Memory B cell (primary cell): ENCODE data around the gene USF3.
"Not testable (repeated sequence)": the region's sequence is repeated elsewhere in the genome, so short reads cannot be mapped to it uniquely, and the experiment has no call there.

Source experiments
- ATAC-seq: fragments of 150-1000 bp; cut with Tn5 transposase; 2 replicates; pipeline ENCODE4 v1.10.0; 2021; ENCODE audit warnings: low read depth, mild to moderate bottlenecking, moderate library complexity
- DNase-seq, 2 donors: peaks; one replicate each; pipeline ENCODE4 v3.0.0; 2022; ENCODE audit warnings: low spot score in 2 of 2
- H3K27ac Mint-ChIP-seq: one replicate; pipeline ENCODE4 v1.8.0; 2022; ENCODE audit warnings: mild to moderate bottlenecking, moderate library complexity, mixed read lengths
- H3K27me3 Mint-ChIP-seq: one replicate; pipeline ENCODE4 v1.8.0; 2022; ENCODE audit warnings: mixed read lengths
- H3K36me3 Mint-ChIP-seq: one replicate; pipeline ENCODE4 v1.8.0; 2022; ENCODE audit warnings: mild to moderate bottlenecking, mixed read lengths
- H3K4me1 Mint-ChIP-seq: one replicate; pipeline ENCODE4 v1.8.0; 2022; ENCODE audit warnings: mixed read lengths
- H3K4me3 Mint-ChIP-seq: one replicate; pipeline ENCODE4 v1.8.0; 2022; ENCODE audit warnings: mild to moderate bottlenecking, moderate library complexity, mixed read lengths
- H3K9me3 Mint-ChIP-seq: one replicate; pipeline ENCODE4 v1.8.0; 2022; ENCODE audit warnings: mixed read lengths

Gene USF3

DNA sequence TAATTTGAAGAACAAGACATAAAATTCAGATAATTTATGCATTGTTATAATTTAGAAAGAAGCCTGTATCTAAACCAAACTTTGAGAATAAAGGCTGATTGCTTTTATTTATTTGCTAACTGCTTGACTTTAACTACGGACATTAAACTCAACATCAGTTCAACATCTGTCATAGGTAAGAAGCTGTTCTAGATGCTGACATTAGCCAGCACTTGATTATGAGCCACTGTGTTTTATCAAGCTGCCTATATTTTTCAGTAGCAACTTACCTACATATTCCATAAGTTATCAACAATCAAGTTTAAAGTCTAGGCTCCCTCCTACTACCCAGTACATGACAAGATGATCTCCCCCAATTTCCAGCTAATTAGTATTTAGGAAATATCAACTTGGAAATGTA, 42.1 kb downstream of the USF3 start:
- DNase-seq (no peak), ATAC-seq (no peak)
- Mint-ChIP-seq H3K4me1 (peaks cover 37% of the 10 kb centered on the region), H3K36me3 (peaks cover 21% of the 10 kb centered on the region), H3K4me3 (no peak overlapping the region), H3K27ac (no peak overlapping the region), H3K27me3 (no peaks in the 10 kb centered on the region), H3K9me3 (peaks cover 2% of the 10 kb centered on the region)

DNA sequence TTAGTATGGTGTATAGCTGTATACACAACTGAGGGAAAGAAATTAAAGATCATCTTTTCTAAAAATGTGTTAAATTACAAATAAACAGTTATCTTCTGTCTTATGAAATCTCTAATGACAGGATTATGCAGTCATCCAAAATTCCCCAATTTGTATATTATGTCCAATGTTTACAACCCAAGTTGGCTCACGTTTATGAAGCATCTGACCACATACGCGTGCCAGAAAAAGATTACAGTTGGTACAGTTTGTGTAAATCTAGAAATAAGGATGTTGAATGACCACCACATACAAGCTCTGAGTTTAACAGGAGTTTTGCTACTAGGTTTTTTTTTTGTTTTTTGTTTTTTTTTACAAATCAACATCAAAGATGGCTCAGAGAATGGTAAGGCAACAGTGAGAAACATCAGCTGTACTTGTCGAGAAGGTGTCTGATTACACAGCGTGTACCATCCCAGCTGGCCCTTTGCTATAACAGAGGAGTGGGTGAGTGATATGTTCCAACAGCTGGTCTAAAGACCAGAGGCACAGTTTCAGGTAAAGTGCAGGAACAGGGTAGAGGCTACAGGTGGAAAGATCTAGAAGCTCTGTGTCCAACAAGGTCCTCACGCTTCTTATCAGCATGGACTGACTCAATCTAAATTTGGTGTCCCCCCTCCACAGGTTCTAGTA, 47.1 kb downstream of the USF3 start:
- Mint-ChIP-seq H3K9me3 (peaks cover 3% of the 10 kb centered on the region), H3K27me3 (no peaks in the 10 kb centered on the region), H3K27ac (no peak overlapping the region), H3K4me1 (peaks cover 4% of the 10 kb centered on the region), H3K36me3 (peaks cover 11% of the 10 kb centered on the region), H3K4me3 (no peak overlapping the region)
- ATAC-seq (no peak), DNase-seq (no peak)

DNA sequence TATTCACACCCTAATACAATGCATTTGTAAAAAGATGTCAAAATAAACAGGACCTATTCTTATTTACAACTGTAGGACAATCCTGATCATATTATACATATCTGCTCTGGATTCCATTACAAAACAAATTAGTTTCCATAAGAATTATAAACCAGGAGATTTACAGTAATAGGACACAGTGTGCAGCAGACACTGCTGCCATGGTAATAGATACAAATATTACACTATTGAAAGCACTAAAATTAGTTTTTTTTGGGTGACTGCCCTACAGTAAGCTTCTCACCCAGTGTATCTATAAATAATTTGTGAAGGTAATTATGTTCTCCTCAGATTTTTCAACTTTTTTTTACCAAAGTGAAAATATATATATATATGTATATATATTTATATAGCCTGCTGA, 47.9 kb downstream of the USF3 start:
- ATAC-seq (no peak), DNase-seq (no peak)
- no peaks in the 10 kb centered on the region for H3K27me3 Mint-ChIP-seq
- peaks cover 15% of the 10 kb centered on the region for H3K36me3 Mint-ChIP-seq
- H3K4me1 Mint-ChIP-seq = peaks cover 4% of the 10 kb centered on the region
- H3K27ac Mint-ChIP-seq = no peak overlapping the region
- peaks cover 6% of the 10 kb centered on the region for H3K9me3 Mint-ChIP-seq
- no peak overlapping the region for H3K4me3 Mint-ChIP-seq

DNA sequence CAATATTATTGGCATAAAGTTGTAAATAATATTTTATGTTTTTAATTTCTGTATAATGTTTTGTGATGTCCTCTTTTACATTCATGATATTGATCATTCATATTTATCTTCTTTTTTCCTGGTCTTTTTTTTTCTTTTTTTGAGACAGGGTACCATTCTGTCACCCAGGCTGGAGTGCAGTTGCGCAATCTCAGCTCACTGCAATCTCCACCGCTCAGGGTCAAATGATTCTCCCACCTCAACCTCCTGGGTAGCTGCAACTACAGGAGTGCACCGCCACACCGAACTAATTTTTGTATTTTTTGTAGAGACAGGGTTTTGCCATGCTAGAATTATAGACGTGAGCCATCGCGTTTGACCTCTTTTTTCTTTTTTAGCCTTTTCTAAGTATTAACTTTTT, 52.9 kb downstream of the USF3 start:
- Mint-ChIP-seq H3K27ac (no peak overlapping the region), H3K4me3 (no peak overlapping the region), H3K36me3 (peaks cover 15% of the 10 kb centered on the region), H3K27me3 (no peaks in the 10 kb centered on the region), H3K9me3 (peaks cover 6% of the 10 kb centered on the region), H3K4me1 (no peaks in the 10 kb centered on the region)
- DNase-seq = no peak
- no peak for ATAC-seq

DNA sequence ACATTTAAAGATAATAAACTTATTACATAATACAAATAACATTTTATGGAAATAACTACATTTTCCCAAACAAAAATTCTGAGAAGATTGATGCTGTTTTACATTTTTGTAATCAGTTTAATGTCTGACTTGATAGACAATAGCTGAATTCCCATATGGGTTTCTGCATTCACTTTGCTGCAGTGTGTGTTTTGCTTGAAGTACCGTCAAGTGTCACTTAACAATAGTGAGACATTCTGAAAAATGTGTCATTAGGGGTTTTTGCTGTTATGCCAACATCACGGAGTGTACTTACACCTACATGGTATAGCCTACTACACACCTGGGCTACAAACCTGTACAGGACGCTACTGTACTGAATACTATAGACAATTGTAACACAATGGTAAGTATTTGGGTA, 57.5 kb downstream of the USF3 start:
- Mint-ChIP-seq H3K27ac (no peak overlapping the region), H3K27me3 (no peaks in the 10 kb centered on the region), H3K4me1 (no peaks in the 10 kb centered on the region), H3K4me3 (no peak overlapping the region), H3K9me3 (no peaks in the 10 kb centered on the region), H3K36me3 (peaks cover under 1% of the 10 kb centered on the region)
- ATAC-seq (no peak), DNase-seq (no peak)

DNA sequence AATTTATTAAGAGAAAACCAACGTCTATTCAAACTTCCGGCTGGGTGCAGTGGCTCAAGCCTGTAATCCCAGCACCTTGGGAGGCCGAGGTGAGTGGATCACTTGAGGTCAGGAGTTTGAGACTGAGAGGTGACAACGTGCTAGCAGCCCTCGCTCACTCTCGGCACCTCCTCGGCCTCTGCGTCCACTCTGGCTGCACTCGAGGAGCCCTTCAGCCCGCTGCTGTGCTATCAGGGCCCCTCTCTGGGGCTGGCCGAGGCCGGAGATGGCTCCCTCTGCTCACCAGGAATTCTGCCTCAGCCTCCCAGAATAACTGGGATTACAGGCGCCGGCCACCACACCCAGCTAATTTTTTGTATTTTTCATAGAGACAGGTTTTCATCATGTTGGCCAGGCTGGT, 58.7 kb downstream of the USF3 start:
- Mint-ChIP-seq H3K27me3 (no peaks in the 10 kb centered on the region), H3K4me1 (no peaks in the 10 kb centered on the region), H3K9me3 (no peaks in the 10 kb centered on the region), H3K36me3 (no peaks in the 10 kb centered on the region), H3K27ac (no peak overlapping the region), H3K4me3 (no peak overlapping the region)
- no peak for DNase-seq
- no peak for ATAC-seq

DNA sequence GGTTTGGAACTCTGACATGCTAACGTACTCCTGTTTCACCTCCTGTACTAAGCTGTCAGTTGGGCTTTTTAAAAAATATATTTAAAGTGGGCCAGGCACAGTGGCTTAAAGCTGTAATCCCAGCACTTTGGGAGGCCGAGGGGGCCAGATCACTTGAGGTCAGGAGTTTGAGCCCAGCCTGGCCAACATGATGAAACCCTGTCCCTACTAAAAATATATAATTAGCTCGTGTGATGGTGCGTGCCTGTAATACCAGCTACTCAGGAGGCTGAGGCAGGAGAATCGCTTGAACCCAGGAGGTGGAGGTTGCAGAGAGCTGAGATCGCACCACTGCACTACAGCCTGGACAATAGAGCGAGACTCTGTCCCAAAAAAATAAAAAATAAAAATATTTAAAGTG, 60.4 kb downstream of the USF3 start:
- not testable (repeated sequence) for H3K4me3 Mint-ChIP-seq, ATAC-seq, H3K27ac Mint-ChIP-seq, H3K27me3 Mint-ChIP-seq, H3K9me3 Mint-ChIP-seq, DNase-seq, H3K36me3 Mint-ChIP-seq, H3K4me1 Mint-ChIP-seq

DNA sequence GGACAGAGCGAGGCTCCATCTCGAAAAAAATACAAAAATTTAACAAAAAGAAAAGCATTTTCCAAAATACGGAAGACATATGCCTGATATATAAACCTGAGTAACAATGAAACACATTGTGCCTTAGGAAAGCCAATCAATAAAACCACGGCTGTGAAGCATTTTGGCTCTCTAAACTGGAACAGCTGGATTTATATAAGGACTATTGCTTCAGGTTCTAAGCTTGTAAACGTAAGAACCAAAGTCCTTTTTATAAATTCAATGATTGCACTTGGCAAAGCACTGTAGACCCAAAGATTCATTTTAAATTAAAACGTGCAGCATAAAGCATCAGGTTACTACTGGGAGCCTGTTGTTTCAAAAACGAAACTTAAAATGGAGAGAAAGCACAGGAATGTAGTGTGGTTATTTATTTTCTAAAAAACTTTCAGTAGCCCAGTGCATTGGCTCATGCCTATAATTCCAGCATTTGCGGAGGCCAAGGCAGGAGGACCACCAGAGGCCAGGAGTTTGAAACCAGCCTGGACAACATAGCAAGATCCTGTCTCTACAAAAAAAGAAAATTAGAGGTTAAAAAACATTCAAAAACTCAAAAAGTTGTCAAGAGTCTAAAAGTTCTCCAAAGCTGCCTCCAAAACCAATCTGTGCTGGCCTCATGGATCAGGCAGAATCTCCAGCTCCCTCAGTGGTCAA, 61.5 kb downstream of the USF3 start:
- Mint-ChIP-seq H3K27me3 (no peaks in the 10 kb centered on the region), H3K4me1 (peaks cover 5% of the 10 kb centered on the region), H3K9me3 (no peaks in the 10 kb centered on the region), H3K4me3 (no peak overlapping the region), H3K36me3 (peaks cover 4% of the 10 kb centered on the region), H3K27ac (no peak overlapping the region)
- ATAC-seq (no peak), DNase-seq (no peak)

DNA sequence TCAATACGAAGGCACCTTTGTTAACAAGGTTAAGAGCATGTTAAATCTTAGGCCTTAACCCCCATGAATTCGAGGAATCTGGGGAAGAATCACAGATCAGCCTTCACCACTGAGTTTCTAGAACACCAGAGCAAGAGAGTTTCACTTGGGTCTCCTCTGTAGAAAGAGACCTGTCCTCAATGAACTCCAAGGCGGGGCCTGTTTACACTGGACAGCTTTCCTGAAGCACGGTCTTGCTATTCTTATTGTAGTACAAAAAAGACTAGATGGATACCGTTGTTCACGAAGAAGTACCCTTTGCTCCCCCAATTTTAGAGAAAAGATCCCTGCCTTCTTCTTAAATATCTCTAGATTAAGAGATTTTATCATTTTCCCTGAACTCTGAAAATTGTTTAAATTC, 64.9 kb downstream of the USF3 start:
- ATAC-seq (no peak), DNase-seq (no peak)
- Mint-ChIP-seq H3K27me3 (no peaks in the 10 kb centered on the region), H3K4me3 (no peak overlapping the region), H3K27ac (peak overlapping the region; percentile 90), H3K4me1 (peaks cover 15% of the 10 kb centered on the region), H3K36me3 (peaks cover 14% of the 10 kb centered on the region), H3K9me3 (no peaks in the 10 kb centered on the region)

DNA sequence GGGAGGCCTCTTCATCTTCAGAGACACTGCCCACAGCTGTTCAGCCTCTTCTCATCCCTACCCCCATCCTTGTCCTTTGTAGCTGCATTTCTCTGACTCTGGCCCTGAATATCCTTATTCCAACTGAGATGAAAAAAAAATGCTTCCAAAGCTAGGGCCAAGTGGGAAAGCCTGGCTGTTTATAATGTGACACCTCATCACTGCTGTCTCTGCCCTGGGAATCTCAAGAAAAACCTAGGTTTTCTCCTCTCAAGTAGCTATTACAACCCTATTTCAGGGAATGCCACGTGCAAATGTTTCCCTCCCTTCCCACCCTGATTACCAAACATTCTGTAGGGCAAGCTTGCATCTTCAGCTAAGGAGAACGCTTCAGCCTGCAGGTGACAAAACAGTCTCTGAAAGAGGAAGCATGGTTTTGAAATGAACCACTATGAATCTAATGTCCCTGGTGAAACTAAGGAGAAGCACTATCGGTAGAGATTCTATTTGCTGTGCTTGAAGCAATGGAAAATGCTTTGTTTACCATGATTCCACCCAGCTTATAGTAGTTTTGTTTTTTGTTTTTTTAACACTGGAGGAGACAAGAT, 65.4 kb downstream of the USF3 start:
- Mint-ChIP-seq H3K27ac (peak overlapping the region; percentile 90), H3K4me1 (peaks cover 21% of the 10 kb centered on the region), H3K9me3 (no peaks in the 10 kb centered on the region), H3K36me3 (peaks cover 15% of the 10 kb centered on the region), H3K27me3 (no peaks in the 10 kb centered on the region), H3K4me3 (peak overlapping the region; percentile 60)
- DNase-seq = no peak
- peak; percentile 40 for ATAC-seq

DNA sequence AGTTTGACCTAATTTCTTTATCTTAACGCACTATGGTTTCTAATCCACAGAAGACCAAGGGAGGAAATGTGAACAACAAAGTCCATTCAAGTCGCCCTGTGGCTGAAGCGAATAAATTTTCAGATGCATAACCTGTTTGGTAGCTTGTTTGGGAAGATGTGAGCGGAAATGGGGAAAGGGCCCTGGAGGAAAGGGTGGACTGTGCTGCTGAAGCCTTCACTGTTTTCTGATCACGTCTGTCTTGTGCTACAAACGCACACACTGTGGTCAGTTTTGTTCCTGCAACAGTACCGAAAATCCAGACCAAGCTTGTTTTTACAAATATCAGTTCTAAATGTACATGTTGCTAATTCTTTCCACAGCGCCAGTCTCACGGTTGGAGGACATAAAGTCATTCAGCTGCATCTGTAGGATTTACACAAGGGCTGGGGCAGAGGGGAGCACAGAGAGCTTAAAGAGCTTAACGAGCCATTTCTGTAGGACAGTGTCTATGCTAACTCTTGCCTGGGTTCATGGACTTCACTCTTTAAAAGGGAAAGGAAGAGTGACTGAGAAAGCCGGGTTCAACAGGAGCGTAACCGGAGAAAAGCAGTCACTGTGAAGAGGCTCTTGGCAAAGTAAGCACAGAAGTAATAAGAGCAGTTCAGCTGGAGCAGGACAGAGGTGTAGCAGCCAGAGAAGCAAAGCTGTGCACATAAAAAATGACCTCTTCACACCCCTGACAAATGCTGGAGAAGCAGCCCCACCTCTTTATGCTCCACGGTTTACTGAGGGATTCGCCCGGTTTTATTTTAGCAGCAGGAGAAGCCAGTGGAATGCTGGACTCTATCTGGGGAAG, 66.6 kb downstream of the USF3 start:
- Mint-ChIP-seq H3K27me3 (no peaks in the 10 kb centered on the region), H3K36me3 (peaks cover 21% of the 10 kb centered on the region), H3K4me1 (peaks cover 27% of the 10 kb centered on the region), H3K9me3 (no peaks in the 10 kb centered on the region), H3K4me3 (no peak overlapping the region), H3K27ac (peak overlapping the region; percentile 10)
- ATAC-seq = no peak
- no peak for DNase-seq

DNA sequence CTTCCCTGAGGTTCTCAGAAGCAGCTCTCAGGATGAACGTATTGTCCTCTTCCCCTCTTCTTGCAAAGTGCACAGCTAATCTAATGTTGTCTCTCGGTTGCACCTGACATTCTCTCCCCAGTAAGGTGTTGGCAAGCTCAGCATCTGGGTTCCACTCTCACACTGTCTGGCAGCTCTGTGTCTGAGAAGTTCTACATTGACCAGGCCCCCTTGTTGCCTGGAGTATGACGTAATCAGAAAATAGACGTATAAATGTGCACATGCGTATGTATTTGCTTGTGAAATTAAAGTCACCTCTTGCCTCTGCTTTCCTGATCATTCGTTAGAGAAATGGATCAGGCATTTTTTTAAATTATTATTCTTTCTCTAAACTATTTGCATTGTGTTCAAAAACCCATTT, 67.7 kb downstream of the USF3 start:
- H3K4me1 Mint-ChIP-seq = peaks cover 27% of the 10 kb centered on the region
- H3K27ac Mint-ChIP-seq = peak overlapping the region; percentile 96
- ATAC-seq (no peak), DNase-seq (no peak)
- H3K36me3 Mint-ChIP-seq = peaks cover 29% of the 10 kb centered on the region
- H3K4me3 Mint-ChIP-seq = peak overlapping the region; percentile 6
- no peaks in the 10 kb centered on the region for H3K9me3 Mint-ChIP-seq
- H3K27me3 Mint-ChIP-seq = no peaks in the 10 kb centered on the region

DNA sequence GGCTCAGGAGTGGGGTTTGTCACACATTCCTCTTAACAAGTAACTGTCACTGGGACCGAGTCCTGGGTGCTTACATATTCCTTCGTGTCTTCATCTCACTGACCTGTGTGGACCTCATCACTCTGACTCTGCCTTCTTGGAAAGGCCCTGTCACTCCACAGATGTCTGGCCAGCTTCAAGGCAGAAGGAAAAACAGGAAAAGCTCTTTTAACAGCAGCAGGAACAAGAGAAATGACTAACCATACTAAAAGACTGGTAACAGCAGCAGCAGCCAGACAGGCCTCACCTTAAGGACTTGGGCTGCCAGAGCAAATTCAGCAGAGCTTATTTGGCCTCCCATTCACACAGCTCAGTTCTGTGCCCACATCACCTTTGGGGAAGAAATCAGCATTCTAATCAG, 68.1 kb downstream of the USF3 start:
- H3K27ac Mint-ChIP-seq = peak overlapping the region; percentile 96
- peaks cover 32% of the 10 kb centered on the region for H3K36me3 Mint-ChIP-seq
- DNase-seq (no peak), ATAC-seq (no peak)
- no peak overlapping the region for H3K4me3 Mint-ChIP-seq
- H3K9me3 Mint-ChIP-seq = no peaks in the 10 kb centered on the region
- no peaks in the 10 kb centered on the region for H3K27me3 Mint-ChIP-seq
- peaks cover 27% of the 10 kb centered on the region for H3K4me1 Mint-ChIP-seq
